Neural cell (in vitro differentiated cells): Measurements from ENCODE around the gene SHCBP1. TPM values are rescaled to one million over a fixed set of nuclear protein-coding genes. Genes with fewer than 3 reads are reported as not detected.

Experiments used
- H2AFZ ChIP-seq: fragments of 200-600, 300-800 bp; sonication (generic), shearing (Covaris generic); 2 replicates; pipeline ENCODE4 v1.6.0; 2014; ENCODE audit warnings: low read depth, mild to moderate bottlenecking, antibody characterized with exemption, low read length, moderate library complexity
- H3F3A ChIP-seq: fragments of 200-600 bp; shearing (Covaris generic); 2 replicates; pipeline ENCODE4 v1.6.1; 2016; ENCODE audit warnings: mild to moderate bottlenecking, moderate library complexity, mixed read lengths, antibody characterized with exemption, low read length; ENCODE audit not compliant: insufficient read depth, poor library complexity, severe bottlenecking
- H3K27ac ChIP-seq: fragments of 200-600, 300-800 bp; sonication (generic), shearing (Covaris generic); 2 replicates; pipeline ENCODE4 v1.5.1; 2014; ENCODE audit warnings: mild to moderate bottlenecking, low read length, moderate library complexity
- H3K27me3 ChIP-seq: fragments of 300-800, 200-600 bp; sonication (generic), shearing (Covaris generic); 2 replicates; pipeline ENCODE4 v1.6.0; 2014; ENCODE audit warnings: mild to moderate bottlenecking, low read depth, low read length, moderate library complexity; ENCODE audit not compliant: insufficient read depth
- H3K36me3 ChIP-seq: fragments of 300-800, 200-600 bp; sonication (generic), shearing (Covaris generic); 2 replicates; pipeline ENCODE4 v1.5.1; 2014; ENCODE audit warnings: mild to moderate bottlenecking, antibody characterized with exemption, low read length, moderate library complexity; ENCODE audit not compliant: insufficient read depth
- H3K4me2 ChIP-seq: fragments of 300-800, 200-600 bp; sonication (generic), shearing (Covaris generic); 2 replicates; pipeline ENCODE4 v1.6.0; 2014; ENCODE audit warnings: mild to moderate bottlenecking, low read length
- H3K4me3 ChIP-seq: fragments of 300-800, 200-600 bp; sonication (generic), shearing (Covaris generic); 2 replicates; pipeline ENCODE4 v1.5.1; 2014; ENCODE audit warnings: mild to moderate bottlenecking, low read length, moderate library complexity
- H3K79me2 ChIP-seq: fragments of 200-600 bp; shearing (Covaris generic); replicated peaks from 2 replicates; pipeline ENCODE4 v1.6.0; 2014; ENCODE audit warnings: mild to moderate bottlenecking, low read length, moderate library complexity; ENCODE audit not compliant: insufficient read depth
- H3K9ac ChIP-seq: fragments of 300-800, 200-600 bp; sonication (generic), shearing (Covaris generic); 2 replicates; pipeline ENCODE4 v1.6.1; 2016; ENCODE audit warnings: mild to moderate bottlenecking, low read length, mixed read lengths
- H3K9me2 ChIP-seq: fragments of 200-600 bp; shearing (Covaris generic); 2 replicates; pipeline ENCODE4 v1.6.1; 2016; ENCODE audit warnings: mild to moderate bottlenecking, low read length, mixed read lengths; ENCODE audit not compliant: insufficient read depth
- H3K9me3 ChIP-seq: fragments of 200-600, 300-800 bp; sonication (generic), shearing (Covaris generic); 2 replicates; pipeline ENCODE4 v1.6.1; 2016; ENCODE audit warnings: mild to moderate bottlenecking, mixed run types, low read length, moderate library complexity, mixed read lengths
- H4K20me1 ChIP-seq: fragments of 200-600 bp; shearing (Covaris generic); 2 replicates; pipeline ENCODE4 v1.6.1; 2016; ENCODE audit warnings: mild to moderate bottlenecking, mixed run types; ENCODE audit not compliant: insufficient read depth
- EP300 ChIP-seq: fragments of 450-650 bp; conservative IDR thresholded peaks from 2 replicates; pipeline ENCODE4 v1.6.1; 2014; ENCODE audit warnings: antibody characterized with exemption, mild to moderate bottlenecking, moderate library complexity; ENCODE audit not compliant: poor library complexity, severe bottlenecking
- EZH2 ChIP-seq: fragments of 200-600, 300-800 bp; shearing (Covaris generic), sonication (generic); IDR thresholded peaks from 2 replicates; pipeline ENCODE4 v1.6.1; 2014; ENCODE audit warnings: antibody characterized with exemption, low read length, borderline replicate concordance, mild to moderate bottlenecking; ENCODE audit not compliant: insufficient read depth, poor library complexity, severe bottlenecking
- MXI1 ChIP-seq: fragments of 450-650 bp; conservative IDR thresholded peaks from 2 replicates; pipeline ENCODE4 v1.6.1; 2014; ENCODE audit warnings: antibody characterized with exemption, mild to moderate bottlenecking; ENCODE audit not compliant: poor library complexity, severe bottlenecking
- POLR2AphosphoS5 ChIP-seq: IDR thresholded peaks from 2 replicates; pipeline ENCODE4 v1.6.1; 2012
- SMC3 ChIP-seq: fragments of 450-650 bp; conservative IDR thresholded peaks from 2 replicates; pipeline ENCODE4 v1.6.1; 2014; ENCODE audit warnings: antibody characterized with exemption, mild to moderate bottlenecking, moderate library complexity; ENCODE audit not compliant: poor library complexity
- TAF1 ChIP-seq: IDR thresholded peaks from 2 replicates; pipeline ENCODE4 v1.6.1; 2012; ENCODE audit warnings: low read depth
- polyA minus RNA-seq: library from RNA; depleted of rRNA, polyadenylated mRNA; stranded (reverse); fragments of >200 nt; gene quantifications from 2 replicates; pipeline ENCODE4 v1.2.3, GENCODE V29; 2014
- polyA plus RNA-seq: library from polyadenylated mRNA; depleted of rRNA; stranded (reverse); fragments of >200 nt; gene quantifications from 2 replicates; pipeline ENCODE4 v1.2.3, GENCODE V29; 2014
- TF ChIP-seq, protein P1 (sequence below): fragments of 450-650 bp; IDR thresholded peaks from 2 replicates; pipeline ENCODE4 v1.5.1; 2014; ENCODE audit warnings: antibody characterized with exemption, mild to moderate bottlenecking, moderate library complexity; ENCODE audit not compliant: poor library complexity, severe bottlenecking

SHCBP1 gene, protein sequence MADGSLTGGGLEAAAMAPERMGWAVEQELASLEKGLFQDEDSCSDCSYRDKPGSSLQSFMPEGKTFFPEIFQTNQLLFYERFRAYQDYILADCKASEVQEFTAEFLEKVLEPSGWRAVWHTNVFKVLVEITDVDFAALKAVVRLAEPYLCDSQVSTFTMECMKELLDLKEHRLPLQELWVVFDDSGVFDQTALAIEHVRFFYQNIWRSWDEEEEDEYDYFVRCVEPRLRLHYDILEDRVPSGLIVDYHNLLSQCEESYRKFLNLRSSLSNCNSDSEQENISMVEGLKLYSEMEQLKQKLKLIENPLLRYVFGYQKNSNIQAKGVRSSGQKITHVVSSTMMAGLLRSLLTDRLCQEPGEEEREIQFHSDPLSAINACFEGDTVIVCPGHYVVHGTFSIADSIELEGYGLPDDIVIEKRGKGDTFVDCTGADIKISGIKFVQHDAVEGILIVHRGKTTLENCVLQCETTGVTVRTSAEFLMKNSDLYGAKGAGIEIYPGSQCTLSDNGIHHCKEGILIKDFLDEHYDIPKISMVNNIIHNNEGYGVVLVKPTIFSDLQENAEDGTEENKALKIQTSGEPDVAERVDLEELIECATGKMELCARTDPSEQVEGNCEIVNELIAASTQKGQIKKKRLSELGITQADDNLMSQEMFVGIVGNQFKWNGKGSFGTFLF
- polyA plus RNA-seq (0.54 and 1.1 TPM in 2 replicates), polyA minus RNA-seq (0.73 and 2.2 TPM in 2 replicates)

DNA sequence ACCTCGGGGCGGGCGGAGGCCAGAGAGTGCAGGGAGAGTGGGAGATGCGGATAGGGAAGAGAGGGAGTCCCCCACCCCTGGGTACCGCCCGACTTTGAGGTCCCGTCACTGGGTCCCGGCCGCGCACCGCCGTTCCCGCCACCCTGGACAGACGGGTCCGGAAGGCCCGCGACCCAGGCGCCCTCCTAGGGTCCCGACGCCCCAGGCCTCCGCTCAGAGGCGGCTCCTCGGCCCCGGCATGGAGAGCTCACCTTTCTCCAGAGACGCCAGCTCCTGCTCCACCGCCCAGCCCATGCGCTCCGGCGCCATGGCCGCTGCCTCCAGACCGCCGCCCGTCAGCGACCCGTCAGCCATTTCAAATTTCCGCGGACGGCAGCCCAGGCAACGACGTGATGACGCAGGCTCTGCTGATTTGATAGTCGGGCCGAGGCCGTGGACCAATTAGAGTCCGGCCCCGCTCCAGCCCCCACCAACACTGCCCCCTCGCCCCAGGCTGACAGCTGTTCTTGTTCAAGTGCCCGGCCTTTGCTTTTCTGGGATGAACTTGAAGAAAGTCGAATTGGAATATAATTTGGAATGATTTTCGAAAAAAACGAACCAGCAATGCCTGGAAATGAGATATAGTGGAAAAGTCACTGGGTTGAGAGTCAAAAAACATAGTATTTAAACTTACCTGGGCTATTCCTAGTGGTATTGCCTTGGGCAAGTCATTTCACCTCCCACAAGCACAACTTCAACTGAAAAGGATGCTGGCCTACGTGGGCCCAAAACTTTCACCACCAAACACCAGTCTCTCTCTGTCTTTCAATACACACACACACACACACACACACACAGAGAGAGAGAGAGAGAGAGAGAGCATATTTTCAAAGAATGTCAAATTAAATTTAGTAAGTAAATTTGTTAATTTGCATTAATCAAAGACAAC is at the start of gene SHCBP1:
SHCBP1 (minus strand) TSS at position 374 of the 928 bp plus-strand sequence; CDS start at position 354, 20 bp downstream.
- Histone ChIP-seq H3K79me2 (peaks cover 8% of the 10 kb centered on the region), H3K4me3 (peak within 1 kb of the TSS; percentile 79), H3K27me3 (no peaks in the 10 kb centered on the region), H2AFZ (peak within 1 kb of the TSS; percentile 41), H3F3A (no peaks in the 10 kb centered on the region), H3K9me2 (no peaks in the 10 kb centered on the region), H3K36me3 (no peaks in the 10 kb centered on the region), H3K27ac (no peak within 1 kb of the TSS), H3K9me3 (no peaks in the 10 kb centered on the region), H3K9ac (no peak within 1 kb of the TSS), H4K20me1 (no peaks in the 10 kb centered on the region), H3K4me2 (peak within 1 kb of the TSS; percentile 50)
- TF ChIP-seq, protein P1, sequence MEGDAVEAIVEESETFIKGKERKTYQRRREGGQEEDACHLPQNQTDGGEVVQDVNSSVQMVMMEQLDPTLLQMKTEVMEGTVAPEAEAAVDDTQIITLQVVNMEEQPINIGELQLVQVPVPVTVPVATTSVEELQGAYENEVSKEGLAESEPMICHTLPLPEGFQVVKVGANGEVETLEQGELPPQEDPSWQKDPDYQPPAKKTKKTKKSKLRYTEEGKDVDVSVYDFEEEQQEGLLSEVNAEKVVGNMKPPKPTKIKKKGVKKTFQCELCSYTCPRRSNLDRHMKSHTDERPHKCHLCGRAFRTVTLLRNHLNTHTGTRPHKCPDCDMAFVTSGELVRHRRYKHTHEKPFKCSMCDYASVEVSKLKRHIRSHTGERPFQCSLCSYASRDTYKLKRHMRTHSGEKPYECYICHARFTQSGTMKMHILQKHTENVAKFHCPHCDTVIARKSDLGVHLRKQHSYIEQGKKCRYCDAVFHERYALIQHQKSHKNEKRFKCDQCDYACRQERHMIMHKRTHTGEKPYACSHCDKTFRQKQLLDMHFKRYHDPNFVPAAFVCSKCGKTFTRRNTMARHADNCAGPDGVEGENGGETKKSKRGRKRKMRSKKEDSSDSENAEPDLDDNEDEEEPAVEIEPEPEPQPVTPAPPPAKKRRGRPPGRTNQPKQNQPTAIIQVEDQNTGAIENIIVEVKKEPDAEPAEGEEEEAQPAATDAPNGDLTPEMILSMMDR: peak; percentile 10
- TF ChIP-seq MXI1: peak; percentile 98
- TF ChIP-seq POLR2AphosphoS5: peak; percentile 50
- no peak for TF ChIP-seq EP300

DNA sequence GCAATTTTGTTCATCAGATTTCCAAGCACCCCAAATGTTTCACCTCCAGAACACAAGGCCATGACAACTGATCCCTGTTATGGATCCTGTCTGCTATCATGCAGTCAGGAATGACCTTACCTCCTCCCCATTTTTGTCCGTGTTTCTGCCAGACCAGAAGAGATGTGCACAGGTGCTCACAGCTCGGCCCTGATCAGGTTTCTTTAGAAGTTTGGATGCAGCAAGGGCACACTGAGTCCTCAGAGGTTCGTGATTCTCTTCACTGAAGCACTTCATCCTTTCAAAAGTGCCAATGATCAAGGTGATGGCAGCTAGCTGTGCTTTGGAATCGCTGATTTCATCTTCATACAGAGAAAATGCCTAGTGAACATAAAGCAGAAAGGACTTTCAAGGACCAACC is 40.9 kb upstream of the SHCBP1 start:
- TF ChIP-seq POLR2AphosphoS5 (no peak), TAF1 (no peak), SMC3 (no peak), EZH2 (no peak)
- TF ChIP-seq, protein P1: no peak
- Histone ChIP-seq H3K4me3 (no peak overlapping the region), H3K36me3 (peaks cover 11% of the 10 kb centered on the region), H3F3A (no peaks in the 10 kb centered on the region), H4K20me1 (no peaks in the 10 kb centered on the region), H3K27ac (no peak overlapping the region), H3K4me2 (no peak overlapping the region), H3K9me3 (no peaks in the 10 kb centered on the region), H2AFZ (no peak overlapping the region), H3K27me3 (no peaks in the 10 kb centered on the region), H3K79me2 (no peaks in the 10 kb centered on the region), H3K9me2 (no peaks in the 10 kb centered on the region), H3K9ac (no peak overlapping the region)
